GM20431 (cell line): ENCODE results near the gene KAT7.

Experiments used
- in situ Hi-C: fragments of 300-500 bp; cut with MseI, MboI; formaldehyde crosslinking; loops from one replicate; pipeline ENCODE4 v1.15.0; 2020; ENCODE audit warnings: low sequenced_read_pairs; ENCODE audit not compliant: unreplicated experiment

The KAT7 gene

GRCh38 chr17:49861150-49861884 lies 72.8 kb downstream of the KAT7 start:
- in situ Hi-C loops = loop anchor here (10.0 to 25.0 kb wide), 2 partner anchors 133 to 299 kb away; partner anchors contain the start of gene DLX3

GRCh38 chr17:49862781-49863331 lies 74.4 kb downstream of the KAT7 start:
- in situ Hi-C loops = loop anchor here (10.0 to 25.0 kb wide), 2 partner anchors 132 to 301 kb away; partner anchors contain the start of gene DLX3

DNA sequence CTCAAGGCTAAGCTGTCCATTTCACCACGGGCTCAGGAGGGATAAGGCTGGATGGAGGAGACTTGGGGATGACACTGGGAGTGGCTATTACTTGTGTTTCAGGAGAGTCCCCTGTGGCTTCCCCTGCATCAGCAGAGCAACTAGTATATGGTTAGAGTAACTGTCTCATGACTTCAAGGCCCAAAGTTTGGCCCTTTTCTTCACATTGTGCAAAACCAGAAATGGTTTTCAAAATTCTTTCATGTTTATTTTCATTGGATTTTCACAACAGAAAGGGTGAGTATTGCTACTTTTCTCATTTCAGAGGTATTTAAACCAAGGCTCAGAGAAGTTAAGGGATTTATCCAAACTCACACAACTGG lies 77.5 kb downstream of the KAT7 start:
- in situ Hi-C loops = loop anchor here (10.0 to 25.0 kb wide), 2 partner anchors 129 to 304 kb away; partner anchors contain the start of gene DLX3

DNA sequence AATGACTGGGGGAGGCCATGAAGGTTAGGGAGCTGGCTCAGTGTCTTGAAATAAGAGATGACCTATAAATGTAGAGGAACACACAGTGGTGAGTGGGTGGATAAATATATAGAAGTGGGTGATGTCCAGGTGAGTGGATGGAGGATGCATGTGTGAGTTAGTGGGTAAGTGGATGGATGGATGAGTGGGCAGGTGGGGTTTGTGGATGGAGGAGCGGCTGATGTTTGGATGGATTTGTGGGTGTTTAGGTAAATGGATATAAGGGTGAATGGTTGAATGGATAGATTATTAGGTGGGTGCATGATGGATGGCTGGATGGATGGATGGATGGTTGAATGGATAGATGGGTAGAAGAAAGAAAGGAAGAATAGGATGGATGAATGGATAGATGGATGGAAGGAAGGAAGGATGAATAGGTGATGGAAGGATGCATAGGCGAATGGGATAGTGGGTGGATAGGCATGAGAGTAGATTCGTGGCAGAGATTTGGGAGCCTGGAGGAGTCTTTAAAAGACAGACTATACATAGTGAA lies 78.5 kb downstream of the KAT7 start:
- in situ Hi-C loops = loop anchor here (10.0 to 25.0 kb wide), 2 partner anchors 128 to 305 kb away; partner anchors contain the start of gene DLX3

- in situ Hi-C loops = loop anchor here (10.0 to 25.0 kb wide), 2 partner anchors 126 to 307 kb away; partner anchors contain the start of gene DLX3
Measured at GRCh38 chr17:49869038-49869374, 80.5 kb downstream of the KAT7 start.

- in situ Hi-C loops = loop anchor here (25.0 kb wide), 1 partner anchor 308 kb away; no protein-coding TSS in a partner anchor
Measured at GRCh38 chr17:49870298-49870697, 81.8 kb downstream of the KAT7 start.

- in situ Hi-C loops = loop anchor here (25.0 kb wide), 1 partner anchor 309 kb away; no protein-coding TSS in a partner anchor
Measured at GRCh38 chr17:49871211-49871610, 82.7 kb downstream of the KAT7 start.

GRCh38 chr17:49872754-49873377 lies 84.4 kb downstream of the KAT7 start:
- in situ Hi-C loops = loop anchor here (25.0 kb wide), 1 partner anchor 311 kb away; no protein-coding TSS in a partner anchor

- in situ Hi-C loops = loop anchor here (25.0 kb wide), 1 partner anchor 311 kb away; no protein-coding TSS in a partner anchor
Measured at GRCh38 chr17:49873466-49873865, 85.0 kb downstream of the KAT7 start.

- in situ Hi-C loops = loop anchor here (25.0 kb wide), 1 partner anchor 312 kb away; no protein-coding TSS in a partner anchor
Measured at GRCh38 chr17:49873926-49874325, 85.4 kb downstream of the KAT7 start.

DNA sequence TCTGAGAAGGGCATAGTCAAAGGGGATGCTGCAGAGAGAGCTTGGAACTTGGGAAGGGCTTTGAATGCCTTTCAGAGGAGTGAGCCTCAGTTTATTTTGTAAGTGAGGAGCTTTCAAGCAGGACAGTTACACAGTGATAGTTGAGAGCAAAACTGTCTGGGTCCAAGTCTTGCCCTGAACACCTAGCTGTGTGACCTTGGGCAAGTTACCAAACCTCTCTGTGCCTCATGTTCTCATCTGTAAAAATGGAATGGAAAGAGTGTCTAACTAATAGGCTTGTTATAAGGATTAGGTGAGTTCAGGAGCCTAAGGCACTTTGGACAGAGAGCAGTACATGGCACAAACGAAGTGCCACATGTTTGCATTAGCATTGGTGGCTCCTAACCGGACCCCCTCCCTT lies 86.4 kb downstream of the KAT7 start:
- in situ Hi-C loops = loop anchor here (25.0 kb wide), 1 partner anchor 313 kb away; no protein-coding TSS in a partner anchor

DNA sequence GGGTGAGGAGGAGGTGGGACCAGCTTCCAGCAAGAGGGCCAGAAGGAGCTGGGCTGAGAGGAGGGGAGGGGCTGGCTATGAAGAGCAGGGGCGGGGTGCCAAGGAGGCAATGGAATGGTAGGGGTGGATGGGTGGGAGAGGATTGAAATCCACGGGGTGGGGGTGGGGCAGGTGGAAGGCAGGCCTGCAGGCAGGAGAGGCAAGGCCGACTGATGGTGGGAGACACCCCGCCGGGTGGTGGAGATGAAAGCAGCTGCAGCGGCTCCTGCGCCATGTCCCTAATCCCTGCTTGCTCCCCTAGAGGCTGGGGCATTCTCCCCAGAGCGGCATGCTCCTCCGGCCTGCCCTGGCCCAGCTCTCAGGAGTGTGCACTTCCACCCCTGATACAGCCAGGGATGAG lies 87.2 kb downstream of the KAT7 start:
- in situ Hi-C loops = no loop called here

DNA sequence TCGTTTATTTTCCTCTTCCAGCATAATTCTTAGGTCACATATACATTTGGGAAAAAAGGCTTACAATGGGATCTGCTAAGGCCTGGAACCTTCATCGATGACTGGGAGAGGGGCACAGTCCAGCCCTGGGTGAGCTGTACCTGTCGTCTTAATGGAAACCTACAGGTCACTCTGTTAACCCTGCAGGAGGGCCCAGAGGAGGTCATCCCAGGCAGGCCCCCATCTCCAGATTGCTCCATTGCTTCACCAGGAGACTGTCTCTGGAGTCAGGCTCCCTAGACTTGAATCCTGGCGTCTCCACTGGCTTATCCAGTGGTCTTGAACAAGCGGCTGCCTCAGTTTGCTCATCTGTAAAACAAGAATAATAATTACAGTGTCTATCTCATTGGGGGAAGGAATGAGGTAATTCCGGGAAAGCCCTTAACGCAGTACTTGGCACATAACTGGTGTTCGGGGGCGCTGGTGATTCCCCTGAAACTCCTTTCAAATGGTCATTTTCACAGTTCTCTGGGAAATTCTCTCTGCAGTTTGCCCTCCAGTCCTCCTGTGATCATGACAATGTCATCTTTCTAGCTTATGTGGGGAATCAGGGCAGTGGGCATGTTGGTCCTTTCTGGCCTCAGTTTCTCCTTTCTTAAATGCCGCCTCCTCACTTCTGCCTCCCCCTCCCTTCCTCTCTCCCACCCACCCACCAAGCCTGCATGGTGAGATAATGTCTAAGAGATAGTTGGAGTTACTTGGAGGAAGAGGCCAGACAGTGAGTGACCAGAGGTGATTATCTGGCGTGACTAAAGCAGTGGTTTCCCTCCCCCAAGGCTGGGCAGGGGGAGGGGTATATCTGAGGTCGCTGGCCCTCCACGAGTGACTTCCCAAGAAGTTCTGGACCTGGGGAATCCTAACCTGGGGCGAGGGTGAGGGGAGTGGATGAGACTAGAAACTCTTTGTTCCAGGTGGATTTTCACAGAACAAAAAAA lies 90.7 kb downstream of the KAT7 start:
- in situ Hi-C loops = no loop called here

GRCh38 chr17:49880291-49881053 lies 92.0 kb downstream of the KAT7 start:
- in situ Hi-C loops = no loop called here

DNA sequence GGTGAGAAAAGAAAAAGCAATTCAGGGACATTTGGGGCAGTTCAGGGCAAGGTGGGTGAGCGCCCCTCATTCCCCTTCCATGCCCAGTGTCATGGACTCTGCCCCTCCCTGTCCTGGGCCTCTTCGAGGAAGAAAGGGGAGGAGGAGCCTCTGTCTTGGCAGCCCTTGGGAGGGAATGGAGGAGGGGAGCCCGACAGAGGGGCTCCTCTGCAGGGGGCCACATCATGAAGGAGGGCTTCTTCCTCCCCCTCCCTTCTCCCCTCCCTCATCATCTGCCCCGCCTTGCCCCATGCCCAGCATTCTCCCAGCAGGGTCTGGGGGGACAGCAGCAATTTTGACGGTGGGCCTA lies 92.5 kb downstream of the KAT7 start:
- in situ Hi-C loops = no loop called here

- in situ Hi-C loops = no loop called here
Measured at GRCh38 chr17:49882434-49882833, 94.0 kb downstream of the KAT7 start.
